SK-N-SH treated with all-trans-retinoic acid at 6 μM for 48 hours (cell line): Measurements from ENCODE around the gene TMC6.
A peak's percentile ranks its signal among the peaks of the same experiment; 100 is the strongest.

Experiments used
- ATAC-seq: fragments of 200-7000 bp; cut with Tn5 transposase; 3 replicates; pipeline ENCODE4 v1.9.1; 2020; ENCODE audit warnings: mild to moderate bottlenecking, moderate library complexity
- ARNTL ChIP-seq: fragments of 450-650 bp; formaldehyde crosslinking; IDR thresholded peaks from 2 replicates; pipeline ENCODE4 v1.5.0; 2020; ENCODE audit warnings: low read depth, mild to moderate bottlenecking, moderate library complexity, borderline replicate concordance
- CREB5 ChIP-seq: fragments of 250-450 bp; sonication (Bioruptor Pico); IDR thresholded peaks from 2 replicates; pipeline ENCODE4 v1.5.1; 2020; ENCODE audit warnings: low read depth, mild to moderate bottlenecking, moderate library complexity
- CSDC2 ChIP-seq: fragments of 250-450 bp; sonication (Bioruptor Pico); IDR thresholded peaks from 2 replicates; pipeline ENCODE4 v1.5.0; 2020; ENCODE audit warnings: mild to moderate bottlenecking, moderate library complexity
- CSRNP3 ChIP-seq: fragments of 250-450 bp; sonication (Bioruptor Pico); IDR thresholded peaks from 2 replicates; pipeline ENCODE4 v1.5.1; 2021; ENCODE audit warnings: mild to moderate bottlenecking, moderate library complexity
- ESRRG ChIP-seq: fragments of 250-450 bp; sonication (Bioruptor Pico); IDR thresholded peaks from 2 replicates; pipeline ENCODE4 v1.6.1; 2021; ENCODE audit warnings: mild to moderate bottlenecking
- GLIS3 ChIP-seq: fragments of 250-450 bp; sonication (Bioruptor Pico); IDR thresholded peaks from 2 replicates; pipeline ENCODE4 v1.5.0; 2020; ENCODE audit warnings: mild to moderate bottlenecking, moderate library complexity
- ISL1 ChIP-seq: fragments of 250-450 bp; sonication (Bioruptor Pico); IDR thresholded peaks from 2 replicates; pipeline ENCODE4 v2.1.2; 2022; ENCODE audit warnings: mild to moderate bottlenecking, moderate library complexity
- OSR1 ChIP-seq: fragments of 250-450 bp; sonication (Bioruptor Pico); IDR thresholded peaks from 2 replicates; pipeline ENCODE4 v1.8.0; 2022; ENCODE audit warnings: moderate library complexity, mild to moderate bottlenecking, inconsistent platforms
- PATZ1 ChIP-seq: fragments of 250-450 bp; sonication (Bioruptor Pico); IDR thresholded peaks from 2 replicates; pipeline ENCODE4 v1.8.0; 2020; ENCODE audit warnings: mild to moderate bottlenecking, moderate library complexity, borderline replicate concordance
- PPARA ChIP-seq: fragments of 250-450 bp; sonication (Bioruptor Pico); IDR thresholded peaks from 2 replicates; pipeline ENCODE4 v1.5.0; 2020; ENCODE audit warnings: mild to moderate bottlenecking, borderline replicate concordance
- RARB ChIP-seq: fragments of 250-450 bp; sonication (Bioruptor Pico); IDR thresholded peaks from 2 replicates; pipeline ENCODE4 v1.8.0; 2021; ENCODE audit warnings: mild to moderate bottlenecking, moderate library complexity
- TCF4 ChIP-seq: fragments of 250-450 bp; sonication (Bioruptor Pico); IDR thresholded peaks from 2 replicates; pipeline ENCODE4 v1.8.0; 2021; ENCODE audit warnings: mild to moderate bottlenecking, moderate library complexity, borderline replicate concordance
- TSHZ2 ChIP-seq: fragments of 250-450 bp; sonication (Bioruptor Pico); IDR thresholded peaks from 2 replicates; pipeline ENCODE4 v1.5.0; 2020; ENCODE audit warnings: mild to moderate bottlenecking, moderate library complexity
- ZC3H10 ChIP-seq: fragments of 250-450 bp; sonication (Bioruptor Pico); IDR thresholded peaks from 2 replicates; pipeline ENCODE4 v1.5.1; 2021; ENCODE audit warnings: mild to moderate bottlenecking, moderate library complexity
- ZNF70 ChIP-seq: fragments of 450-650 bp; formaldehyde crosslinking; IDR thresholded peaks from 2 replicates; pipeline ENCODE4 v1.5.0; 2020; ENCODE audit warnings: mild to moderate bottlenecking, moderate library complexity
- ZNF8 ChIP-seq: fragments of 450-650 bp; formaldehyde crosslinking; IDR thresholded peaks from 2 replicates; pipeline ENCODE4 v1.5.0; 2020; ENCODE audit warnings: mild to moderate bottlenecking, moderate library complexity

Gene TMC6

GRCh38 chr17:78130437-78131101, 2.0 kb upstream of the TMC6 start, which contains the start of gene TMC8 (continued):
- no peak for TF ChIP-seq TSHZ2 (CRISPR knock-in tag)

GRCh38 chr17:78130090-78130436, 1.5 kb upstream of the TMC6 start:
- no peak for ATAC-seq
- TF ChIP-seq TCF4 (CRISPR knock-in tag), result no peak
- TF ChIP-seq PPARA (CRISPR knock-in tag), result no peak
- no peak for TF ChIP-seq TSHZ2 (CRISPR knock-in tag)
- TF ChIP-seq ESRRG (CRISPR knock-in tag), result no peak
- no peak for TF ChIP-seq ZC3H10 (CRISPR knock-in tag)
- TF ChIP-seq CSRNP3 (CRISPR knock-in tag), result no peak
- no peak for TF ChIP-seq CSDC2
- no peak for TF ChIP-seq ISL1 (CRISPR knock-in tag)
- TF ChIP-seq PATZ1 (CRISPR knock-in tag), result no peak
- no peak for TF ChIP-seq ZNF8 (CRISPR knock-in tag)
- TF ChIP-seq RARB (CRISPR knock-in tag), result no peak

GRCh38 chr17:78129351-78130089, 965 bp upstream of the TMC6 start:
- ATAC-seq, result no peak
- TF ChIP-seq CREB5 (CRISPR knock-in tag) (no peak), TCF4 (CRISPR knock-in tag) (no peak), ZC3H10 (CRISPR knock-in tag) (no peak)

- TF ChIP-seq RARB (CRISPR knock-in tag) (no peak), OSR1 (no peak), GLIS3 (CRISPR knock-in tag) (no peak), ARNTL (CRISPR knock-in tag) (no peak), ESRRG (CRISPR knock-in tag) (no peak), CSDC2 (no peak), ZNF70 (CRISPR knock-in tag) (no peak)
- ATAC-seq, result peak; percentile 10
Measured at GRCh38 chr17:78127888-78128550, 536 bp downstream of the TMC6 start.
